ENCODE results near the gene SEPTIN7.

The SEPTIN7 gene

DNA sequence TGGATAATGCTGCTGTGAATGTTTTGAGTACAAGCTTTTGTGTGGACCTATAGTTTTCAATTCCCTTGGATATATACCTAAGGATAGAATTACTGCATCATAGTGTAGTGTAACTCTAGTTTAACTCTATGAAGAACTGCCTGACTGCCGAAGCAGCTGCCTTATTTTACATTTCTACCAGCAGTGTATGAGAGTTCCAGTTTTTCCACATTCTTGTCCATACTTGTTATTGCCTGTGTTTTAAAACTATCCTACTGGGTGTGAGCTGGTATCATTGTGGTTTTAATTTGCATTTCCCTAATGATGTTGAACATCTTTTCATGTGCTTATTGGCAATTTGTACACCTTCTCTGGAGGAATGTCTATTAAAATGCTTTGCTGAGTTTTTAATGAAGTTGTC is 15.7 kb downstream of the SEPTIN7 start:
- Histone ChIP-seq H3K27ac (ENCODE audit: low read depth, low read length) (no peak overlapping the region), H3K36me3 (ENCODE audit: control insufficient read depth, insufficient read depth, low read length) (no peaks in the 10 kb centered on the region), H3K27me3 (ENCODE audit: control insufficient read depth, insufficient read depth, low read length) (no peaks in the 10 kb centered on the region), H3K9ac (ENCODE audit: low read depth, low read length) (no peak overlapping the region), H3K9me3 (ENCODE audit: control insufficient read depth, insufficient read depth, low read length) (no peaks in the 10 kb centered on the region), H3K4me1 (ENCODE audit: control insufficient read depth, insufficient read depth, low read length) (peaks cover 56% of the 10 kb centered on the region), H3K4me3 (ENCODE audit: low read depth, low read length) (no peak overlapping the region; the same call in 1 of the 2 replicates)

DNA sequence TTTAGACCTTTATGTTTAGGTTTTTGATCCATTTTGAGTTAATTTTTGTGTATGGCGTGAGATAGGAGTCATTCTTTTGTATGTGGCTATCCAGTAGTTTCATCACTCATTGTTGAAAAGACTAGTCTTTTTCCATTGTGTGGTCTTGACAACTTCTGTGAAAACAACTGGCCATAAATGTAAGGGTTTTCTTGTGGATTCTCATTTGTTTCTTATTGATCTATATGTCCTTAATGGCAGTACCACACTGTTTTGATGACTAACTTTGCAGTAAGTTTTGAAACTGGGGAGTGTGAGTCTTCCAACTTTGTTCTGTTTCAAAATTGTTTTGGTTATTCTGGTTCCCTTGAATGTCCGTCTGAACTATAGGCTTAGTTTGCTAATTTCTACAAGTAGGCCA is 16.3 kb downstream of the SEPTIN7 start:
- H3K9ac ChIP-seq (ENCODE audit: low read depth, low read length) = no peak overlapping the region
- peaks cover 52% of the 10 kb centered on the region for H3K4me1 ChIP-seq (ENCODE audit: control insufficient read depth, insufficient read depth, low read length)
- H3K27me3 ChIP-seq (ENCODE audit: control insufficient read depth, insufficient read depth, low read length) = no peaks in the 10 kb centered on the region
- no peak overlapping the region for H3K4me3 ChIP-seq (ENCODE audit: low read depth, low read length)
- H3K27ac ChIP-seq (ENCODE audit: low read depth, low read length) = no peak overlapping the region
- H3K9me3 ChIP-seq (ENCODE audit: control insufficient read depth, insufficient read depth, low read length) = no peaks in the 10 kb centered on the region
- no peaks in the 10 kb centered on the region for H3K36me3 ChIP-seq (ENCODE audit: control insufficient read depth, insufficient read depth, low read length)

DNA sequence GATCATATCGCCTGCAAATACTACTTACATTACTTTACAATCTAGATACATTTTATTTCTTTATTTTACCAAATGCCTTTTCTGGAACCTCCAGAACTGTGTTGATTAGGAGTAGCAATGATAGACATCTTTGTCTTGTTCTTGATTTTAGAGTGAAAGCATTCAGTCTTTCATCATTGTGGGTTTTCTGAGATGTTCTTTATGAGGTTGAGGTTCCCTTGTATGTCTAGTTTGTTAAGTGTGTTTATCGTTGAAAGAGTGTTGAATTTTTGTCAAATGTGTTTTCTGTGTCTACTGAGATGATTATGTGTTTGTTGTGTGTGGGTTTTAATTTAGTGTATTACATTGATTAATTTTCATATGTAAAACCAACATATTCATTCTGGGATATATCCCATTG is 17.1 kb downstream of the SEPTIN7 start:
- Histone ChIP-seq H3K36me3 (ENCODE audit: control insufficient read depth, insufficient read depth, low read length) (no peaks in the 10 kb centered on the region), H3K4me1 (ENCODE audit: control insufficient read depth, insufficient read depth, low read length) (peaks cover 50% of the 10 kb centered on the region), H3K9me3 (ENCODE audit: control insufficient read depth, insufficient read depth, low read length) (no peaks in the 10 kb centered on the region), H3K27ac (ENCODE audit: low read depth, low read length) (no peak overlapping the region), H3K9ac (ENCODE audit: low read depth, low read length) (no peak overlapping the region), H3K4me3 (ENCODE audit: low read depth, low read length) (no peak overlapping the region), H3K27me3 (ENCODE audit: control insufficient read depth, insufficient read depth, low read length) (no peaks in the 10 kb centered on the region)

DNA sequence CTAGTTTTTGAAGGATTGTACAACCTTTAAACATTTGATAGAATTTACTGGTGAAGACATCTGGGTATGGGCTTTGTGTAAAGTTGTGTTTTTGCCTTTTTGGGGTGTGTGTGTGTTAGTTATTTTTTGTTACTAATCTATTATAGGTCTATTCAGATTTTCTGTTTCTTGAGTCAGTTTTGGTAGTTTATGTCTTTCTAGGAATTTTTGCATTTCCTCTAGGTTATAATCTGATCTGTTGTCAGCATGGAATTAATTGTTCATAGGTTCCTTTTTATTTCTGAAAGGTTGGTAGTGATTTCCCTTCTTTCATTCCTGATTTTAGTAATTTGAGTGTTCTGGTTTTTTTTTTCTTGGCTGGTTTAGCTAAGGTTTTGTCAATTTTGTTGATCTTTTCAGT is 17.7 kb downstream of the SEPTIN7 start:
- H3K4me3 ChIP-seq (ENCODE audit: low read depth, low read length) = no peak overlapping the region
- H3K36me3 ChIP-seq (ENCODE audit: control insufficient read depth, insufficient read depth, low read length) = no peaks in the 10 kb centered on the region
- no peak overlapping the region for H3K9ac ChIP-seq (ENCODE audit: low read depth, low read length)
- H3K27ac ChIP-seq (ENCODE audit: low read depth, low read length) = no peak overlapping the region
- no peaks in the 10 kb centered on the region for H3K27me3 ChIP-seq (ENCODE audit: control insufficient read depth, insufficient read depth, low read length)
- H3K9me3 ChIP-seq (ENCODE audit: control insufficient read depth, insufficient read depth, low read length) = no peaks in the 10 kb centered on the region
- peaks cover 51% of the 10 kb centered on the region for H3K4me1 ChIP-seq (ENCODE audit: control insufficient read depth, insufficient read depth, low read length)

DNA sequence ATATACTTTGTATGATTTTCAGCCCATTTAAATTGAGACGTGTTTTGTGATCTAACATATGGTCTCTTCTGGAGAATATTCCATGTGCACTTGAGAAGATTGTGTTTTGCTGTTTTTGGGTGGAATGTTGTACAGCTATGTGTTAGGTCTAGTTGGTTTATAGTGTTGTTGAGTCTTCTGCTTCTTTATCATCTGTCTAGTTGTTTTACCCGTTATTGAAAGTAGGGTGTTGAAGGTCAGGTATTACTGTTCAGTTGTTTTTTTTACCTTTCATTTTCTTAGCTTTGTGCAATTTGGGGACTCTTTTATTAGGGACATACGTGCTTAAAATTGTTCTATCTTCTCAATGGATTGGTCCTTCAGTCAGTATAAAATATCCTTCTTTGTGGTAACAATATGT is 18.5 kb downstream of the SEPTIN7 start:
- Histone ChIP-seq H3K36me3 (ENCODE audit: control insufficient read depth, insufficient read depth, low read length) (no peaks in the 10 kb centered on the region), H3K4me1 (ENCODE audit: control insufficient read depth, insufficient read depth, low read length) (peaks cover 59% of the 10 kb centered on the region), H3K27ac (ENCODE audit: low read depth, low read length) (no peak overlapping the region), H3K9me3 (ENCODE audit: control insufficient read depth, insufficient read depth, low read length) (no peaks in the 10 kb centered on the region), H3K4me3 (ENCODE audit: low read depth, low read length) (no peak overlapping the region), H3K9ac (ENCODE audit: low read depth, low read length) (no peak overlapping the region), H3K27me3 (ENCODE audit: control insufficient read depth, insufficient read depth, low read length) (no peaks in the 10 kb centered on the region)

DNA sequence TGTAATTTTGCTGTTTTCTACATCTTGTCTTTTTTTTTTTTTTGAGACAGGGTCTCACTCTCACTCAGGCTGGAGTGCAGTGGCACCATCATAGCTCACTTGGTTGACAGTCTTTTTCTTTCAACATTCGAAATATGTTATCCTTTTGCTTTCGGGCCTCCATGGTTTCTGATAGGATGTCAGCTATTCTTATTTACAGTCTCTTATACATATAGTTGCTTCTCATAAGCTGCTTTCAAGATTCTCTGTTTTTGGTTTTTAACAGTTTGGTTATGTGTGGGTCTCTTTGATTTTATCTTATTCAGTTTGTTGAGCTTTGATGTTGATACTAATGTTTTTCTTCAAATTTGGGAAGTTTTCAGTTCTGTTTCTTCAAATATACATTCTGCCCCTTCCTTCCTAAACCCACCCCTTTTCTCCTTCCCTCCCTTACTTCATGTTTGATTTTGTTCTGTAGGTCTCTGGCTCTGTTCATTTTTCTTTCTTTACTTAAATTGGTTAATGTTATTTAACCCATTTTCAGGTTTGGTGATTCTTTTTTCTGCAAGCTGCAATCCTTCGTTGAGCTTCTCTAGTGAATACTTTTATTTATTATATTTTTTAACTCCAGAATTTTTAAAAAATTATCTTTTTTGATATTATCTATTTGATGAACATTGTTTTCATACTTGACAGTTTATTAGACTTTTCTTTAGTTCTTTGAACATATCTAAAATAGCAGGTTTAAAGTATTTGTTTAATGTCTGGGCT is 19.3 kb downstream of the SEPTIN7 start:
- Histone ChIP-seq H3K9me3 (ENCODE audit: control insufficient read depth, insufficient read depth, low read length) (no peaks in the 10 kb centered on the region), H3K27ac (ENCODE audit: low read depth, low read length) (no peak overlapping the region), H3K36me3 (ENCODE audit: control insufficient read depth, insufficient read depth, low read length) (no peaks in the 10 kb centered on the region), H3K4me1 (ENCODE audit: control insufficient read depth, insufficient read depth, low read length) (peaks cover 61% of the 10 kb centered on the region), H3K9ac (ENCODE audit: low read depth, low read length) (no peak overlapping the region), H3K4me3 (ENCODE audit: low read depth, low read length) (no peak overlapping the region), H3K27me3 (ENCODE audit: control insufficient read depth, insufficient read depth, low read length) (no peaks in the 10 kb centered on the region)

DNA sequence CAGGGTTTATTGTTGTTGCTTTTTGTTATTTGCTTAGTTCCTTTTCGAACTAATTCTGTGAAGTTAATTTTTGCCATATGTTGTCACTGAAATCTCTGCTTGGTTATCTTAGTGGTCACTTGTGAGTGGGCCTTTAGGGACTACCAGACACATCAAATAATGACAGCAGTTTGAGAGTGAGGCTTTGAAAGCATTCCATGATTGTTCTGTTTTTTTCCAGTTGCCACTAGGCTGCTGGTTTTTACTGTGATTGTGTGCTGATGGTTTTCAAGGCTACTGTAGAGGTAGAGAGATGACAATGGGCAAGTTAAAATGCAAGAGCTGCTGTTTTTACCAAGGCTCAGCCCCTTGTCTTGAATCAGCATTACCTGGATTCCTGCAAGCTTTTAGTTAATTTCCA is 20.0 kb downstream of the SEPTIN7 start:
- Histone ChIP-seq H3K27me3 (ENCODE audit: control insufficient read depth, insufficient read depth, low read length) (no peaks in the 10 kb centered on the region), H3K9me3 (ENCODE audit: control insufficient read depth, insufficient read depth, low read length) (no peaks in the 10 kb centered on the region), H3K36me3 (ENCODE audit: control insufficient read depth, insufficient read depth, low read length) (no peaks in the 10 kb centered on the region), H3K4me3 (ENCODE audit: low read depth, low read length) (no peak overlapping the region), H3K27ac (ENCODE audit: low read depth, low read length) (no peak overlapping the region), H3K4me1 (ENCODE audit: control insufficient read depth, insufficient read depth, low read length) (peaks cover 56% of the 10 kb centered on the region), H3K9ac (ENCODE audit: low read depth, low read length) (no peak overlapping the region)

DNA sequence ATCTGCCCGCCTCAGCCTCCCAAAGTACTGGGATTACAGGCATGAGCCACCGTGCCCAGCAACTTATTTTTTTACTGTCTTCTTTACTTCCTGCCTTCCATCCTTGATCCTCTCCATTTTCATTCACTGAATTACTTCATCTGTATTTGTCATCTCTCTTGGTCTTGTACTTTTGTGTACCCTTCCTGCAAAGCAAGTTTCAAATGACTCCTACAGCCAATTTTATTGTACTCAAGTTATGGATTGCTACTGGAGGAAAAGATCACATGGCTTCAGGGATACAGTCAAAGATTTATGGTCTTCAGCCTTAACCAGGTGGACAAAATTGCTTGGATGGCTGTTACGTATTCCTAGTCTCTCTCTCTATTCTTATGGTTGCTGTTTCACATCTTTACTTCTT is 22.6 kb downstream of the SEPTIN7 start:
- H3K27ac ChIP-seq (ENCODE audit: low read depth, low read length) = no peak overlapping the region

DNA sequence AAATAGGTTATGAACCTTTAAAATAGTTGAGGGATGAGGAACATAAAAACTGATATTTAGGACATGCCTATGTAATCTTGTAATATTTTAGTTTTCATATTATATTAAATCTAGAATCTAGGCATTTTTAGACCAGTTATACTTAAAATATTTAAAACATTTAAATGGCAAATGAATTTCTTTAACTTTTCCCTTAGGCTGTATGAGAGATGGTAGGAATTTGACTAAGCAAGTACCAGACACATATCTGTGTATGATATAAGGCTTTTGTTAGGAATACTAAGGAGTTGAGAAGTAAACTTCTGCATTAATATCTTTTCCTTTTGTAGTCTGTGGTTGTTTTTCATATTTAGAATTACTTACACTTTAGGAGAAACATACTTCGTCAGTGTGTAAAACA is 25.1 kb downstream of the SEPTIN7 start:
- Histone ChIP-seq H3K27me3 (ENCODE audit: control insufficient read depth, insufficient read depth, low read length) (no peaks in the 10 kb centered on the region), H3K36me3 (ENCODE audit: control insufficient read depth, insufficient read depth, low read length) (no peaks in the 10 kb centered on the region), H3K9me3 (ENCODE audit: control insufficient read depth, insufficient read depth, low read length) (no peaks in the 10 kb centered on the region), H3K9ac (ENCODE audit: low read depth, low read length) (no peak overlapping the region), H3K4me3 (ENCODE audit: low read depth, low read length) (no peak overlapping the region), H3K27ac (ENCODE audit: low read depth, low read length) (no peak overlapping the region), H3K4me1 (ENCODE audit: control insufficient read depth, insufficient read depth, low read length) (peaks cover 21% of the 10 kb centered on the region)

More for the DNA sequence above, 22.6 kb downstream of the SEPTIN7 start:
- Histone ChIP-seq H3K27me3 (ENCODE audit: control insufficient read depth, insufficient read depth, low read length) (no peaks in the 10 kb centered on the region), H3K4me3 (ENCODE audit: low read depth, low read length) (no peak overlapping the region), H3K36me3 (ENCODE audit: control insufficient read depth, insufficient read depth, low read length) (no peaks in the 10 kb centered on the region), H3K9me3 (ENCODE audit: control insufficient read depth, insufficient read depth, low read length) (no peaks in the 10 kb centered on the region), H3K9ac (ENCODE audit: low read depth, low read length) (no peak overlapping the region), H3K4me1 (ENCODE audit: control insufficient read depth, insufficient read depth, low read length) (peaks cover 31% of the 10 kb centered on the region)

DNA sequence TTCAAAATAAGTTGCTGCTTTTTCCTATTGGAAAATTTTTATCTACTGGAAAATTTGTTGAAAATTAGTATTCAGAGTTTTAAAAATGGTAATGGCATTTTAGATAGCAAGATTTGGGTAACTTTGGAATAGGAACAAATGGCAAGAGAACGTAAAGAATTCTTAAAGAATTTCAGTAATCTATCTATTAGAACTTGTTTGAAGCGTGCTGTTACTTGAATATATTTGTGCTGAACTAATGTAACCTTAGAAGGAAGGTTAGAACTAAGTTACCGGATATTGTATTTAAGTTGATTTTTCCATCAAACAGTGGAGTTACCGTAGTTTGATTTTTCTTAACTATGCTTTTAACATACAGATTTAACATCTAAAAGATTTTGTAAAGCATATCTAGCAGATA is 25.9 kb downstream of the SEPTIN7 start:
- Histone ChIP-seq H3K27ac (ENCODE audit: low read depth, low read length) (no peak overlapping the region), H3K4me1 (ENCODE audit: control insufficient read depth, insufficient read depth, low read length) (peaks cover 25% of the 10 kb centered on the region), H3K4me3 (ENCODE audit: low read depth, low read length) (no peak overlapping the region), H3K9ac (ENCODE audit: low read depth, low read length) (no peak overlapping the region), H3K36me3 (ENCODE audit: control insufficient read depth, insufficient read depth, low read length) (no peaks in the 10 kb centered on the region), H3K27me3 (ENCODE audit: control insufficient read depth, insufficient read depth, low read length) (no peaks in the 10 kb centered on the region), H3K9me3 (ENCODE audit: control insufficient read depth, insufficient read depth, low read length) (no peaks in the 10 kb centered on the region)

DNA sequence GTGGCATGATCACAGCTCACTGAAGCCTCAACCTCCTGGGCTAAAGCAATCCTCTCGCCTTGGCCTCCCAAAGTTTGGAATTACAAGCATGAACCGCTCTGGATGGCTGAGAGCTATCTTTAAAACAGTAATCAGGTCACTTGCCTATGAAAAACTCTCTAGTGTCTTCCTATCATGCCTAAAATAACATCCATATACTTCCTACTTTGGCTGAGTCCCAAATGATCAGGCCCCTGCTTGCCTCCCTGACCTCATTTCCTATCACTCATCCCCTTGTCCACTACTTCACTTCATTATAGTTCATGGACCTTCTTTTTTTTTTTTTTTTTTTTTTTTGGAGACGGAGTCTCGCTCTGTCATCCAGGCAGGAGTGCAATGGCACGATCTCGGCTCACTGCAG is 28.0 kb downstream of the SEPTIN7 start:
- Histone ChIP-seq H3K36me3 (ENCODE audit: control insufficient read depth, insufficient read depth, low read length) (peaks cover 13% of the 10 kb centered on the region), H3K4me1 (ENCODE audit: control insufficient read depth, insufficient read depth, low read length) (peaks cover 21% of the 10 kb centered on the region; the same call in 1 of the 2 replicates), H3K4me3 (ENCODE audit: low read depth, low read length) (no peak overlapping the region), H3K27ac (ENCODE audit: low read depth, low read length) (no peak overlapping the region), H3K9ac (ENCODE audit: low read depth, low read length) (no peak overlapping the region), H3K27me3 (ENCODE audit: control insufficient read depth, insufficient read depth, low read length) (no peaks in the 10 kb centered on the region), H3K9me3 (ENCODE audit: control insufficient read depth, insufficient read depth, low read length) (no peaks in the 10 kb centered on the region)
